GM19324 (cell line): ENCODE results near the gene FAM53B.
"Not testable (repeated sequence)": the region's sequence is repeated elsewhere in the genome, so short reads cannot be mapped to it uniquely, and the experiment has no call there.

Experiments
- ATAC-seq: cut with Tn5 transposase; IDR thresholded peaks from one replicate; pipeline ENCODE4 v1.9.1; 2021; ENCODE audit warnings: mild to moderate bottlenecking, moderate library complexity; ENCODE audit not compliant: unreplicated experiment, low FRiP score

Gene FAM53B

DNA sequence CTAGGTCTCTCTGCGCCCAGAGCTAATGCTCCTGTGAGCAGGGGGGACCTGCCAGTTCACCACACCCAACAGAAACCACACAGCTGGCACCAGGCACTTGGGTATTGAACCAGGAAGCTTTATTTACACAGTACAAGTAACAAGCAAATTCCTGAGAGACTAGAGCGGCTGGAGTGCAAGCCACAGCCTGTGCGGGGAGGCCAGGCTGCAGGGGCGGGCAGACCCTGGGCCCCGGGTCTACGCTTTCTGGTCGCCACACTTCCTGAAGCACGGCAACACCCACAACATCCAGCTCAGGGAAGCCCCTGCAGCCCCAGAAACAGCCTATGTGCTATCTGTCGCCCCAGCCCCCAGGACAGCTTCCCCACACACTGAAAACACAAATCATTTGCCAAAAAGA is 125.0 kb downstream of the FAM53B start:
- no peak for ATAC-seq

- ATAC-seq, result no peak
Measured at GRCh38 chr10:124618470-124619073, 125.6 kb downstream of the FAM53B start.

DNA sequence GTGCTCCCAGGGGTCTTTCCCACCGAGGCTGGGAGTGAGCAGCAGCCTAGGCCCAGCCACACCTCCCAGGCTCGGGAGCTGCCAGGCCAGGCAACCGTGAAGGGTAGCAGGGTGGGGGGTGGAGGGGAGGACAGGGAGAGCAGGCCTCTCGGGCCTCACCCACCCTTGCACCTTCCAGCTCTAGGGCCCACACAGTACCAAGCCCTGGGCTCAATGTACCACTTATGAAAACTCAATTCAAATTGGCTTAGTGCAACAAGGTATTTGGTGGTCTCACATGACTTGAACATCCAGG is 127.4 kb downstream of the FAM53B start:
- no peak for ATAC-seq

GRCh38 chr10:124616040-124616835 is 127.9 kb downstream of the FAM53B start:
- ATAC-seq, result no peak

GRCh38 chr10:124615259-124615658 is 128.9 kb downstream of the FAM53B start:
- no peak for ATAC-seq

- no peak for ATAC-seq
Measured at GRCh38 chr10:124614003-124614659, 130.0 kb downstream of the FAM53B start.

- no peak for ATAC-seq
Measured at GRCh38 chr10:124612611-124613498, 131.3 kb downstream of the FAM53B start.

GRCh38 chr10:124611738-124612137 is 132.4 kb downstream of the FAM53B start:
- no peak for ATAC-seq

- not testable (repeated sequence) for ATAC-seq
Measured at GRCh38 chr10:124610851-124611250, 133.3 kb downstream of the FAM53B start.

- not testable (repeated sequence) for ATAC-seq
Measured at GRCh38 chr10:124610186-124610585, 134.0 kb downstream of the FAM53B start.

DNA sequence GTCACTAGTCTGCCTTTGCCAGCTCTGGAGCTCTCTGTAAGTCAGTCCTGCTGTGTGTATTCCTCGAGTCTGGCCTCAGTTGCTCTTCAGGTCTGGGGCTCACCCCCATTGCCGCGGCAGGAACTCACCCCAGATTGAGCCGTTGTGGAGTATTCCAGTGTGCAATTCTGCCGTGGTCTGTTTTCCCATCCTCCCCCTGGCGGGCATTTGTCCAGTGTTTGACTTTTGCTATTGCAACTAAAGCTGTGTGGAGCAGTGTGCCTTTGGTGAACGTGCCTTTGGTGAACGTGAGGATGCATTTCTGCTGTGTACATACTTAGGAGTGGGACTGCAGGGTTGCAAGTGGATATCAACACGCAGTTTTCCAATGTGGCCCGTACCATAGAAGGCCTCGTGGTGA is 134.5 kb downstream of the FAM53B start:
- ATAC-seq, result no peak

GRCh38 chr10:124608093-124608721 is 136.0 kb downstream of the FAM53B start:
- ATAC-seq, result no peak

- no peak for ATAC-seq
Measured at GRCh38 chr10:124607693-124608092, 136.5 kb downstream of the FAM53B start.

DNA sequence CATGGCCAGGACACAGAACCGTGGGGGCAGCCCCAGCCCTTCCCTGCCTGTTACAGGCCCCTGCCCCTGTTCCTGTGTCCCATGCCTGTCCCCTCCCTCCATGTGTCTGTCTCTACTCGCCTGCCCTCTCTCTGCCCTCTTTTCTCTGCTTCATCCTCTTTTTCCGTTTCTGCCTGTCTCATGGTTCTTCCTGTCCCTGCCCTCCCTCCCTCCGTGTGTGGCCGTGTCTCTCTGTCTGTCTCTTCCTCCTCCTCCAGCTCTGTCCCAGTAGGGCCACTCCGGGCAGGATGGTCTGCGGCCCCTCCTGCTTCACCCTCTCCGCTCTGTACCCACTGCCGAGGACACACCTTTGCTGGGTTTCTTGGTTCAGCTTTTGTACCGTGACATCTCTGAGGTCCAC is 137.4 kb downstream of the FAM53B start:
- ATAC-seq, result no peak

DNA sequence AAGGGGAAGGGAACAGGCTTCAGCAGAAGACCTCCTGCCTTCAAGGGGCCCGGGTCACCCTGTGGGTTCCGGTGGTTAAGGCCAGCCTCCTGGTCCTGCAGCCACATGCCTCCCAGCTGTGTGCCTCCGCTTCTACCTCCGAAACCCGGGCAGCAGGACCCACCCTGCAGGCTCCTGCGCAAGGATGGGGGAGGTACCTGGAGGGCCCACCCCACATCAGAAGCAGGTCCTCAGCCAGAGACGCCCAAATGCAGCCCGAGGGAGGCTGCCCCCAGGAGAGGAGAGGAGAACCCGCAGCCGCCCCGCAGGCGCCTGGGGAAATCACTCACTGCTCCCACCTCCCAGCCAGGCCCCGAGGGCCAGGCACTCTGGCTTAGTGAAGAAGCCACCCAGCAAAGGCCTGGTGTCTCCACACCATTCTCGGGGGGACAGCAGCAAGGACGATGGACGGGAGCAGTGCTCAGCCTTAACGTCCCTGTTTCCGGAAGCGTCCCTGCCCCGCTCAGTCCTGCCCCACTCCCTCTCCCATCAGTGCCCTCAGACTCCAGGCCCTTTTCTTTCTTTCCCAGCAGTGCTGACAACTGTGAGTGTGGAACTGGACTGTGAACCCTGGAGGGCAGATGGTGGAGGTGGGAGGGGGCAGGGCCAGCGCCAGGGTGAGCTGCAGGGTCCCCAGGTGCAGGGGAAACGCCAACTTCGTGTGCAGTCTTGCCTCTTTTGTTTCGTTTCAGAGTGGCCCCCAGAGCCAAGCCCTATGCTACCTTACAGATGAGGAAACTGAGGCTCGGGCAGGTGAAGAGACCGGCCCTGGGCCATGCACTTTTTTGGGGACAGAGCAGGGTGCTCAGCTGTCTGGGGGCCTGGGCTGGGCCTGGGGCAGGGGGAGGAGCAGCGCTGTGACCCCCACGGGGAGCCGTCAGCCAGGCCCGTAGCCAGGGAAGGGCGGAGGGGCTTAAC is 138.0 kb downstream of the FAM53B start:
- ATAC-seq, result no peak

GRCh38 chr10:124605481-124605855 is 138.7 kb downstream of the FAM53B start:
- ATAC-seq, result no peak

GRCh38 chr10:124605001-124605370 is 139.2 kb downstream of the FAM53B start:
- ATAC-seq, result no peak

GRCh38 chr10:124604214-124605000 is 139.8 kb downstream of the FAM53B start:
- ATAC-seq, result no peak
